Keratinocyte (primary cell): ENCODE results near the gene NDUFS1.

ENCODE experiments used
- CTCF ChIP-seq, 3 experiments: IDR thresholded peaks in 1 of 3; conservative IDR thresholded peaks in 1 of 3; optimal IDR thresholded peaks in 1 of 3; 2 replicates in 2 of 3; 3 replicates in 1 of 3; pipeline versions ENCODE3 to v1.5.1; 2011; ENCODE audit warnings: low read length in 3 of 3, mild to moderate bottlenecking in 3 of 3, moderate library complexity in 2 of 3, control low read depth in 1 of 3, inconsistent platforms in 1 of 3; ENCODE audit not compliant: insufficient read depth in 2 of 3; ENCODE audit errors: extremely low read depth in 1 of 3
- EZH2 ChIP-seq: IDR thresholded peaks from one replicate; pipeline ENCODE4 v1.6.1; 2012; ENCODE audit warnings: inconsistent platforms, mild to moderate bottlenecking, low read length, moderate library complexity

GRCh38 chr2:206098471-206098870 is 60.8 kb downstream of the NDUFS1 start:
- no peak for TF ChIP-seq EZH2
- no peak for TF ChIP-seq CTCF (optimal IDR thresholded peaks at IDR 0.05 in 1 of 3, IDR thresholded peaks at IDR 0.05 in 1 of 3, conservative IDR thresholded peaks at IDR 0.05 in 1 of 3; ENCODE audit: extremely low read depth in 1 of 3, insufficient read depth in 2 of 3, low read length in 3 of 3)
